Renal pelvis (tissue), 4 donors: ENCODE measurements around the gene PER1. TPM values are rescaled to one million over a fixed set of nuclear protein-coding genes. Genes with fewer than 3 reads are reported as not detected.
"Not testable (repeated sequence)": the region's sequence is repeated elsewhere in the genome, so short reads cannot be mapped to it uniquely, and the experiment has no call there.

ENCODE experiments used
- DNase-seq: peaks from one replicate; pipeline ENCODE4 v3.0.0-alpha.2; 2013
- polyA plus RNA-seq, 3 donors: library from polyadenylated mRNA; unstranded; fragments of 120-200 nt; gene quantifications; one replicate each; pipeline ENCODE4 v1.2.1, GENCODE V29; 2013; ENCODE audit not compliant: insufficient read length in 3 of 3

The PER1 gene
- polyA plus RNA-seq, 3 donors, result 26.4 to 34.5 (median 33.3) TPM

- DNase-seq, result no peak
Observed at GRCh38 chr17:8122422-8122923, 29.7 kb downstream of the PER1 start.

GRCh38 chr17:8121681-8122421 lies 30.4 kb downstream of the PER1 start:
- DNase-seq, result no peak

GRCh38 chr17:8121407-8121680 lies 30.9 kb downstream of the PER1 start:
- DNase-seq, result no peak

GRCh38 chr17:8120520-8121406 lies 31.4 kb downstream of the PER1 start:
- DNase-seq, result no peak

GRCh38 chr17:8119581-8120519 lies 32.4 kb downstream of the PER1 start:
- DNase-seq, result peak; percentile 94

- DNase-seq, result peak; percentile 79
Observed at GRCh38 chr17:8118769-8119580, 33.2 kb downstream of the PER1 start.

- DNase-seq, result no peak
Observed at GRCh38 chr17:8117980-8118768, 34.0 kb downstream of the PER1 start, which contains the start of gene ALOXE3. Gene ALOXE3 (minus strand): TSS chr17:8118514. CDS start chr17:8117990, 524 bp downstream.

- no peak for DNase-seq
Observed at GRCh38 chr17:8117367-8117979, 34.7 kb downstream of the PER1 start.

GRCh38 chr17:8116776-8117175 lies 35.4 kb downstream of the PER1 start:
- no peak for DNase-seq

- DNase-seq, result no peak
Observed at GRCh38 chr17:8110907-8111306, 41.3 kb downstream of the PER1 start.

- DNase-seq, result no peak
Observed at GRCh38 chr17:8110456-8110804, 41.8 kb downstream of the PER1 start.

GRCh38 chr17:8109661-8110455 lies 42.3 kb downstream of the PER1 start:
- no peak for DNase-seq

- no peak for DNase-seq
Observed at GRCh38 chr17:8108972-8109660, 43.1 kb downstream of the PER1 start.

- not testable (repeated sequence) for DNase-seq
Observed at GRCh38 chr17:8106980-8107379, 45.2 kb downstream of the PER1 start.

GRCh38 chr17:8105957-8106398 lies 46.2 kb downstream of the PER1 start:
- no peak for DNase-seq

GRCh38 chr17:8104911-8105310 lies 47.3 kb downstream of the PER1 start:
- no peak for DNase-seq

GRCh38 chr17:8103549-8103948 lies 48.7 kb downstream of the PER1 start:
- DNase-seq, result no peak

- DNase-seq, result no peak
Observed at GRCh38 chr17:8101721-8102120, 50.5 kb downstream of the PER1 start.
